H4 (cell line): ENCODE data around the gene PAMR1. TPM values are rescaled to one million over a fixed set of nuclear protein-coding genes. Genes with fewer than 3 reads are reported as not detected.

Experiments
- DNase-seq: peaks from one replicate; pipeline ENCODE4 v3.0.0-alpha.2; 2015; ENCODE audit warnings: low spot score
- total RNA-seq: library from RNA; depleted of rRNA; stranded (reverse); fragments of >200 nt; shearing (Covaris generic); gene quantifications from 2 replicates; pipeline ENCODE4 v1.2.3, GENCODE V29; 2014; rRNA removed

PAMR1 gene
- total RNA-seq, 1 experiment from 2014 or later: 0.35 TPM

- DNase-seq: no peak
Observed at GRCh38 chr11:35402751-35403660, 122.4 kb downstream of the PAMR1 start.

GRCh38 chr11:35398881-35399280 is 126.5 kb downstream of the PAMR1 start:
- DNase-seq: no peak

DNA sequence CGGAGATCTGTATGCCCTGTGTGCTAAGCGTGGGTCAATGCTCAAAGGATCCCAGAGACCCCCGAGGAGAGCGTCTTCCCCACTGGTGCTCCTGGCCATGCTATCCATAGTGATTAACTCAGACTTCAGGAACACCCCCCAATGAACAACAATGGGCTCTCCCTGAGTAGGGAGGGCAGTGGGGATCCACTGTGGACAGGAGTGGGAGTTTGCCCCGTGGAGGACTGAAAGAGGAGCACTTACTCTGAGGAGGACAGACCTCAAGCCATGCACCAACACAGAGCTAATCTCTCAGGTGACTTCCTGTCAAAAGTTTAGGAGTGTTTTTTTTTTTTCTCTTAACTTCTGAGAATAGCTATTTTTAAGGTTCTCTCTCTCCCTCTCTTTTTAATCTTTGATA is 130.5 kb downstream of the PAMR1 start:
- no peak for DNase-seq

- DNase-seq: no peak
Observed at GRCh38 chr11:35393098-35393497, 132.3 kb downstream of the PAMR1 start.

GRCh38 chr11:35391922-35392688 is 133.3 kb downstream of the PAMR1 start:
- peak; percentile 85 for DNase-seq

DNA sequence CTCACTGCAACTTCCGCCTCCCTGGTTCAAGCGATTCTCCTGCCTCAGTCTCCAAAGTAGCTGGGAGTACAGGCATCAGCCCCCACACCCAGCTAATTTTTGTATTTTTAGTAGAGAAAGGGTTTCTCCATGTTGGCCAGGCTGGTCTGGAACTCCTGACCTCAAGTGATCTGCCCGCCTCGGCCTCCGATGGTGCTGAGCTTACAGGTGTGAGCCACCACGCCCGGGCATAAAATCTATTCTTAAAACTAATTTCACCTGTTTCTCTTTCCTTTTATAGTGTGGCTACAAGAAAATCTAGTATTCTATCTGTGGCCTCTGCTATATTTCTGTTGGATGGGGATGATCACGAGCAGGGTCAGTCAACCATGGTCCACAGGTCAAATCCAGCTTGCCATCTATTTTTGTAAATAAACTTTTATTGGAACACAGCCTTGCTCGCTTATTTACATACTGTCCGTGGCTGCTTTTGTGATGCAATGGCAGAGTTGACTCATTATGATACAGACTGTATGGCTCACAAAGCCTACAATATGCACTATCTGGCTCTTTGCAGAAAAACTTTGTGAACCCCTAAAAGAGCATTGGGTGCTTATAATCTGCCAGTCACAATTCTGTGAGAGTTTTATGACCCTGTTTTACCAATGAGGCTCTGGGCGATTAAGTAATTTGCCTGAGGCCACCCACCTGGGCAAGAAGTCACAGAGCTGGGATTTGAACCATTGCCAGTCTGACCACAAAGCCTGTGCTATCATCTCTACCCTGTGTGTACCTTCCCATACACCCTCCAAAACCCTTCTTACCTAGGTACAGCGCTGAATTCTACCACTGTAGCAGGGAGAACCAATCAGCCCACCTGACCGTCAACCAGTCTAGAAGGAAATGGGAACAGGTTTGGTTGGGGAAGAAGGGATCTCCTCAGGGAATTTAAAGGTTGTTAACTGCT is 134.4 kb downstream of the PAMR1 start:
- DNase-seq: peak; percentile 85

GRCh38 chr11:35389897-35390465 is 135.4 kb downstream of the PAMR1 start:
- DNase-seq: no peak

DNA sequence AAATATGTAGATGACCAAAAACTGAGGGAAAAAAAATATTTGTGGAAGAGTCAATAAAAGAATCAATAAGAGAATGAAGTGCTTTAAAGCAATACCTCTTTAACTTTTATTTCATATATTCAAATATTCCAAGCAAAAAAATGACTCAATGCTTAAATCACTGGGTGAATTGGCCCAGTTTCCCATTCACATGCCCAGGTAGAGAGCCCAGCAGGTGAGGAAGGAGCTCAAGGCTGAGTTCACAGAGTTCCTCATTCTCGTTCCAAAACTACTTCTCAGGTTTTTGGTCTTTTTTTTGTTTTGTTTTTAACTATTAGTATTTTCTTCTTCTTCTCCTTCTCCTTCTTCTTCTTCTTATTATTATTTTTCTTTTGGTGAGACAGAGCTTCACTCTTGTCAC is 136.3 kb downstream of the PAMR1 start:
- DNase-seq: no peak

- no peak for DNase-seq
Observed at GRCh38 chr11:35388061-35388460, 137.4 kb downstream of the PAMR1 start.

DNA sequence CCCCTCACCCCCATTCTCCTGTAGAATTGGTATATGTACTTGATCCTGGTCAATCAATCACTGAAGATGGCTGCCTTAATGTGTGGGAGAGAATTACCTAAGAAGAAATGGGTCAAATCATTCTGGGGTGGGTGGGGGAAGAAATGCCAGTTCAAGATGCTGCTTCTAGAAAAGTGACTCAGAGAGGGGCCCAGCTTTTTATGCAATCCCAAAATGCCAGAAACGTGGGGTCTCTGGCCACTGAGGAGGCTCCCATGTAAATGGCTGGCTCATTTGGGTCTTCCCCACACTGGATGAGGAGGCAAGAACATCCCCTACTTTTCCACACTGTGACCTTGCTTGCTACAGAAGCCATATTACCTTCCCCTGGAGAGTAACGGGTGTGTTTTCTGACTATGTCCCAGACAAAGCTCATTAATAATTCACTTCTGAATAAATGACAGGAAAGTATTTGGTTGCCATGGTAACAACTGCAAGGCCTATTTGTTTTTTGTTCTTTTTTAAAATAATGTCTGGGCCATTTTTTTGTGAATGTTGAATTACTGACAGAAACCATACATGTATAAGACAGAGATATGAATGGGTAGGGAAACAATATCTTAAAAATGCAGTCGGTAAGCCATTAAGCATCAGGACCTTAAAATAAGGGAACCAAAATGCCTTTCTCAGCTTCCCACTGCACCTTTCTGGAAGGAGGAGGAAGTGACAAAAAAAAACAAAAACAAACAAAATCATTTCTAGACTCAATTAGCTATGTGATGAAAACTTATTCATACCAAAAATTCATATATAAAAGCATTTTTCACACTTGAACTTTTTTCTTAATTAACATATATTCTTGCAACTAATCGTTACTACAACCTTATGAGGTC is 138.1 kb downstream of the PAMR1 start:
- DNase-seq: peak; percentile 67

- no peak for DNase-seq
Observed at GRCh38 chr11:35383953-35384352, 141.5 kb downstream of the PAMR1 start.

Other genes with a start within 250 kb of the PAMR1 start
- gene SLC1A2, start 106.1 kb downstream of the PAMR1 start, total RNA-seq: 0.84 and 1.7 TPM in 2 replicates
- gene FJX1, start 92.8 kb upstream of the PAMR1 start, total RNA-seq: 11.3 and 14.5 TPM in 2 replicates
- gene TRIM44, start 137.2 kb upstream of the PAMR1 start, total RNA-seq: 31.7 and 60.7 TPM in 2 replicates